H1 (cell line): ENCODE measurements around the gene RAB22A. TPM values are rescaled to one million over a fixed set of nuclear protein-coding genes. Genes with fewer than 3 reads are reported as not detected.

Experiments used
- CTCF ChIA-PET: fragments of 300-600 bp; sonication (Branson Sonifier 250); formaldehyde crosslinking; loops from one replicate; lab custom pipeline; 2021; ENCODE audit not compliant: partially characterized antibody; lab: Charles Lee
- POLR2A ChIA-PET: fragments of 300-600 bp; sonication (Branson Sonifier 250); formaldehyde crosslinking; loops from one replicate; lab custom pipeline; 2021; ENCODE audit warnings: inconsistent platforms; ENCODE audit not compliant: partially characterized antibody; lab: Charles Lee
- DNase-seq, 2 experiments: peaks; one replicate each; pipeline versions ENCODE4 v3.0.0 to v3.0.0-alpha.2; 2010 to 2022; ENCODE audit warnings: low spot score in 2 of 2, low read depth in 1 of 2, mixed read lengths in 1 of 2
- FAIRE-seq: peaks from 2 replicates; lab custom pipeline; 2011; peaks lifted over from hg19 to GRCh38; lab: Jason Lieb, UNC
- H2AFZ ChIP-seq: 2 replicates; pipeline ENCODE4 v1.8.1; 2012; ENCODE audit warnings: low read length, inconsistent platforms
- H2AK5ac ChIP-seq: 2 replicates; pipeline ENCODE4 v1.6.1; 2013; ENCODE audit warnings: low read depth, low read length
- H2BK120ac ChIP-seq: replicated peaks from 2 replicates; pipeline ENCODE3; 2013; ENCODE audit warnings: low read depth, low read length, inconsistent platforms
- H2BK12ac ChIP-seq: 2 replicates; pipeline ENCODE4 v1.6.1; 2013; ENCODE audit warnings: low read depth, low read length
- H2BK15ac ChIP-seq: 2 replicates; pipeline ENCODE4 v1.6.1; 2013; ENCODE audit warnings: low read length
- H2BK20ac ChIP-seq: 2 replicates; pipeline ENCODE4 v1.6.1; 2013; ENCODE audit warnings: low read length
- H2BK5ac ChIP-seq: 2 replicates; pipeline ENCODE4 v1.6.1; 2013; ENCODE audit warnings: low read depth, low read length
- H3K14ac ChIP-seq: 2 replicates; pipeline ENCODE4 v1.6.1; 2013; ENCODE audit warnings: inconsistent platforms; ENCODE audit not compliant: insufficient read length
- H3K18ac ChIP-seq: 2 replicates; pipeline ENCODE4 v1.6.1; 2013; ENCODE audit warnings: low read length; ENCODE audit errors: extremely low read depth
- H3K23ac ChIP-seq: 2 replicates; pipeline ENCODE4 v1.6.1; 2013; ENCODE audit warnings: inconsistent platforms; ENCODE audit not compliant: insufficient read length
- H3K23me2 ChIP-seq: 2 replicates; pipeline ENCODE4 v1.6.1; 2013; ENCODE audit warnings: low read depth, low read length
- H3K27ac ChIP-seq: 2 replicates; pipeline ENCODE4 v1.6.1; 2011; ENCODE audit warnings: low read depth, low read length, inconsistent platforms
- H3K27me3 ChIP-seq, 4 experiments: replicated peaks in 1 of 4; 1 replicate in 1 of 4; 2 replicates in 3 of 4; pipeline versions ENCODE4 v1.6.1 to v1.8.1; 2011 to 2013; ENCODE audit warnings: low read length in 3 of 4, mild to moderate bottlenecking in 3 of 4, inconsistent platforms in 2 of 4, mixed read lengths in 2 of 4, moderate library complexity in 1 of 4; ENCODE audit not compliant: control insufficient read depth in 3 of 4, insufficient read depth in 3 of 4; ENCODE audit errors: extremely low read depth in 1 of 4
- H3K36me3 ChIP-seq, 4 experiments: 2 replicates each; pipeline versions ENCODE4 v1.6.1 to v1.8.1; 2011 to 2013; ENCODE audit warnings: mild to moderate bottlenecking in 4 of 4, low read length in 3 of 4, moderate library complexity in 2 of 4, control low read depth in 1 of 4, inconsistent platforms in 1 of 4; ENCODE audit not compliant: insufficient read depth in 4 of 4, control insufficient read depth in 2 of 4
- H3K4ac ChIP-seq: replicated peaks from 2 replicates; pipeline ENCODE3; 2013; ENCODE audit warnings: low read length, low read depth, mixed read lengths, inconsistent platforms; ENCODE audit not compliant: insufficient read length
- H3K4me1 ChIP-seq, 4 experiments: replicated peaks in 1 of 4; 1 replicate in 1 of 4; 2 replicates in 3 of 4; pipeline versions ENCODE4 v1.6.1 to v1.8.1; 2011 to 2013; ENCODE audit warnings: low read length in 3 of 4, inconsistent platforms in 2 of 4, mixed read lengths in 1 of 4; ENCODE audit not compliant: insufficient read depth in 4 of 4, control insufficient read depth in 3 of 4
- H3K4me2 ChIP-seq, 2 experiments: 2 replicates each; pipeline versions ENCODE4 v1.6.1 to v1.8.1; 2011 to 2013; ENCODE audit warnings: low read depth in 2 of 2, low read length in 2 of 2, control low read depth in 1 of 2, inconsistent platforms in 1 of 2, mild to moderate bottlenecking in 1 of 2; ENCODE audit not compliant: insufficient read depth in 1 of 2
- H3K4me3 ChIP-seq, 4 experiments: fragments of 200-600, 300-600 bp in 1 of 4; sonication (generic), shearing (Covaris generic), sonication (Bioruptor Twin) in 1 of 4; 2 replicates each; pipeline versions ENCODE4 v1.5.1 to v1.8.1; 2011 to 2016; ENCODE audit warnings: low read length in 4 of 4, low read depth in 3 of 4, control low read depth in 2 of 4, inconsistent platforms in 2 of 4, mild to moderate bottlenecking in 2 of 4, mixed read lengths in 1 of 4, moderate library complexity in 1 of 4; ENCODE audit not compliant: insufficient read depth in 2 of 4; ENCODE audit errors: extremely low read depth in 1 of 4
- H3K56ac ChIP-seq: replicated peaks from 2 replicates; pipeline ENCODE3; 2013; ENCODE audit warnings: low read depth, mild to moderate bottlenecking, mixed read lengths, low read length, inconsistent platforms; ENCODE audit not compliant: insufficient read length
- H3K79me1 ChIP-seq: 2 replicates; pipeline ENCODE4 v1.6.1; 2013; ENCODE audit warnings: low read depth, low read length, control low read depth
- H3K79me2 ChIP-seq, 2 experiments: 2 replicates each; pipeline versions ENCODE4 v1.6.1 to v1.8.1; 2012 to 2013; ENCODE audit warnings: low read length in 2 of 2, mild to moderate bottlenecking in 2 of 2, inconsistent platforms in 1 of 2; ENCODE audit not compliant: insufficient read depth in 2 of 2, control insufficient read depth in 1 of 2
- H3K9ac ChIP-seq, 4 experiments: replicated peaks in 1 of 4; 1 replicate in 1 of 4; 2 replicates in 3 of 4; pipeline versions ENCODE4 v1.6.1 to v1.8.1; 2011 to 2013; ENCODE audit warnings: low read depth in 3 of 4, low read length in 3 of 4, control low read depth in 2 of 4, mild to moderate bottlenecking in 2 of 4, moderate library complexity in 2 of 4, inconsistent platforms in 1 of 4; ENCODE audit errors: extremely low read depth in 1 of 4
- H3K9me3 ChIP-seq, 2 experiments: 2 replicates each; pipeline versions ENCODE4 v1.6.1 to v1.8.1; 2012 to 2013; ENCODE audit warnings: mild to moderate bottlenecking in 2 of 2, moderate library complexity in 2 of 2, control low read depth in 1 of 2, inconsistent platforms in 1 of 2, low read depth in 1 of 2, low read length in 1 of 2, mixed read lengths in 1 of 2; ENCODE audit not compliant: insufficient read depth in 2 of 2
- H4K20me1 ChIP-seq, 2 experiments: replicated peaks in 1 of 2; 2 replicates each; pipeline versions ENCODE3 to v1.8.1; 2011 to 2013; ENCODE audit warnings: inconsistent platforms in 2 of 2, low read length in 2 of 2, mild to moderate bottlenecking in 1 of 2; ENCODE audit not compliant: insufficient read depth in 2 of 2, control insufficient read depth in 1 of 2
- H4K5ac ChIP-seq: 2 replicates; pipeline ENCODE4 v1.6.1; 2013; ENCODE audit warnings: low read length, low read depth, mixed read lengths, inconsistent platforms; ENCODE audit not compliant: insufficient read length
- H4K8ac ChIP-seq: 2 replicates; pipeline ENCODE4 v1.8.0; 2013; ENCODE audit warnings: mild to moderate bottlenecking, moderate library complexity, low read length, inconsistent platforms; ENCODE audit not compliant: insufficient read depth; ENCODE audit errors: extremely low read depth
- H4K91ac ChIP-seq: replicated peaks from 2 replicates; pipeline ENCODE3; 2013; ENCODE audit warnings: low read length, mixed read lengths, inconsistent platforms; ENCODE audit not compliant: insufficient read length
- BRCA1 ChIP-seq: IDR thresholded peaks from 2 replicates; pipeline ENCODE4 v1.6.1; 2012; ENCODE audit warnings: low read depth, low read length, improper control_type of control experiment
- CEBPB ChIP-seq: IDR thresholded peaks from 2 replicates; pipeline ENCODE4 v1.6.1; 2012; ENCODE audit warnings: low read depth, low read length
- EP300 ChIP-seq, 2 experiments: IDR thresholded peaks; 1 replicate in 1 of 2; 2 replicates in 1 of 2; pipeline ENCODE4 v1.6.1; 2011 to 2012; ENCODE audit warnings: low read depth in 2 of 2, low read length in 2 of 2, mild to moderate bottlenecking in 2 of 2, borderline replicate concordance in 1 of 2, inconsistent platforms in 1 of 2, moderate library complexity in 1 of 2
- POLR2A ChIP-seq, 2 experiments: IDR thresholded peaks; 1 replicate in 1 of 2; 2 replicates in 1 of 2; pipeline ENCODE4 v1.6.1; 2011; ENCODE audit warnings: low read depth in 2 of 2, low read length in 2 of 2, mild to moderate bottlenecking in 2 of 2; ENCODE audit errors: control extremely low read depth in 1 of 2
- RXRA ChIP-seq: IDR thresholded peaks from 2 replicates; pipeline ENCODE4 v1.6.1; 2011; ENCODE audit warnings: low read depth, mild to moderate bottlenecking, low read length, moderate library complexity; ENCODE audit not compliant: insufficient read depth
- SP2 ChIP-seq: IDR thresholded peaks from 2 replicates; pipeline ENCODE4 v1.6.1; 2012; ENCODE audit warnings: mild to moderate bottlenecking, low read length, inconsistent platforms
- ZNF274 ChIP-seq: IDR thresholded peaks from 2 replicates; pipeline ENCODE4 v1.7.0; 2012; ENCODE audit warnings: low read length, borderline replicate concordance; ENCODE audit errors: extremely low read depth
- WGBS, 2 experiments: shearing (Covaris generic) in 1 of 2; methylation state at CpG; one replicate each; pipeline versions ENCODE4 v1.1.6 to v1.1.7; 2013 to 2015; ENCODE audit warnings: low lambda C conversion rate in 2 of 2, mixed read lengths in 2 of 2, inconsistent platforms in 1 of 2, low coverage in 1 of 2, missing lambda C conversion rate in 1 of 2; ENCODE audit not compliant: insufficient replicate concordance in 2 of 2, insufficient coverage in 1 of 2, insufficient read length in 1 of 2; ENCODE audit errors: extremely low coverage in 1 of 2, missing lambda C conversion rate in 1 of 2; 5-methylcytosine and 5-hydroxymethylcytosine counted together
- polyA plus RNA-seq, 7 experiments: library from polyadenylated mRNA; depleted of rRNA in 3 of 7; stranded (reverse) in 5 of 7; unstranded in 2 of 7; fragments of >200 nt in 5 of 7; fragments of 200-250 nt in 2 of 7; gene quantifications; 1 replicate in 5 of 7; 2 replicates in 1 of 7; 4 replicates in 1 of 7; pipeline versions ENCODE4 v1.2.1 to v1.2.3, GENCODE V29; 2011 to 2013; ENCODE audit warnings: missing spikeins in 2 of 7, mixed read lengths in 2 of 7
- total RNA-seq: library from RNA; stranded (reverse); fragmentation: NEBNext Ultra II Directional; extraction: Animal tissue kit (Norgen Biotek cat#: 25700); gene quantifications from 2 replicates; pipeline ENCODE4 v1.2.1, GENCODE V29; 2021
- TF ChIP-seq, protein P1 (sequence below): IDR thresholded peaks from 2 replicates; pipeline ENCODE4 v1.6.1; 2012; ENCODE audit warnings: inconsistent platforms
- TF ChIP-seq, protein P2 (sequence below): IDR thresholded peaks from 2 replicates; pipeline ENCODE4 v1.6.1; 2012; ENCODE audit warnings: inconsistent platforms

RAB22A gene
- total and polyA plus RNA-seq, 2 of the 8 experiments (the other 6 are each of a cell fraction or from before 2014, with no cell fraction given), result 3.1 to 6.6 TPM

DNA sequence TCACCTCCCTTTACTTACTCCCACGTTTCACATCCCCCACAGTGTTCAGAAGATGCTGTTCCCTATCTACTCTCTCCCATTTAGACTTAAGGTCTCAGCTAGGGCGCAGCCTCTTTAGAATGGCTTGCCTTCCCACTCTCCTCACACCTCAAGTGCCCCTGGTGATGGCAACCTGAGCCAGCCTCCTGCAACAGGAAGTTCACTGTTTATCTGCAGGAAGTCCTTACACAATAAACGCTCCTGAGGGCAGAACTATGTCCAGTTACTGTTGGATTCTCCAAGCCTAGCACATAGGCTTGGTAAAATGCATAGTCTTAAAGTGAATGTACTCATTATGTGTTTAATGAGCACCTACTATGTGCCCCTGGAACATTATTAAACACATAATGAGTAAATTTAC is 21.9 kb upstream of the RAB22A start:
- Histone ChIP-seq H2BK5ac (no peak overlapping the region), H4K8ac (no peak overlapping the region), H3K23me2 (no peaks in the 10 kb centered on the region), H3K36me3 (peaks cover 0 to 5% (median 0%) of the 10 kb centered on the region in 4 experiments; a peak in 1 of 8 replicates), H3K4me2 (no peak overlapping the region), H3K4me1 (no peaks in the 10 kb centered on the region), H3K27me3 (no peaks in the 10 kb centered on the region), H2BK12ac (no peak overlapping the region), H3K4ac (no peak overlapping the region), H4K20me1 (peaks cover 0 to 6% of the 10 kb centered on the region in 2 experiments), H2AK5ac (no peak overlapping the region), H3K4me3 (no peak overlapping the region), H3K27ac (no peak overlapping the region), H2BK15ac (no peak overlapping the region), H3K14ac (no peak overlapping the region), H3K56ac (no peak overlapping the region), H2BK120ac (no peak overlapping the region), H2BK20ac (no peak overlapping the region), H2AFZ (no peak overlapping the region), H3K79me2 (peaks cover 0 to 11% of the 10 kb centered on the region in 2 experiments; a peak in 1 of 4 replicates), H3K79me1 (no peaks in the 10 kb centered on the region), H3K9me3 (no peaks in the 10 kb centered on the region), H3K9ac (no peak overlapping the region), H3K23ac (no peak overlapping the region), H3K18ac (no peak overlapping the region), H4K5ac (no peak overlapping the region), H4K91ac (no peak overlapping the region)
- no peak for FAIRE-seq
- CTCF ChIA-PET, result interaction anchor here (1.1 kb wide), 1 partner anchor 10 kb away, joined by 3 read pairs; no protein-coding TSS in a partner anchor
- TF ChIP-seq ZNF274 (no peak), CEBPB (no peak), RXRA (no peak), EP300 (IDR thresholded peaks at IDR 0.05; ENCODE audit: borderline replicate concordance in 1 of 2, low read depth in 2 of 2, low read length in 2 of 2) (no peak), POLR2A (IDR thresholded peaks at IDR 0.05; ENCODE audit: control extremely low read depth in 1 of 2, low read depth in 2 of 2, low read length in 2 of 2) (no peak), SP2 (no peak), BRCA1 (no peak)
- TF ChIP-seq, protein P1, sequence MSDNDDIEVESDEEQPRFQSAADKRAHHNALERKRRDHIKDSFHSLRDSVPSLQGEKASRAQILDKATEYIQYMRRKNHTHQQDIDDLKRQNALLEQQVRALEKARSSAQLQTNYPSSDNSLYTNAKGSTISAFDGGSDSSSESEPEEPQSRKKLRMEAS, result no peak
- TF ChIP-seq, protein P2, sequence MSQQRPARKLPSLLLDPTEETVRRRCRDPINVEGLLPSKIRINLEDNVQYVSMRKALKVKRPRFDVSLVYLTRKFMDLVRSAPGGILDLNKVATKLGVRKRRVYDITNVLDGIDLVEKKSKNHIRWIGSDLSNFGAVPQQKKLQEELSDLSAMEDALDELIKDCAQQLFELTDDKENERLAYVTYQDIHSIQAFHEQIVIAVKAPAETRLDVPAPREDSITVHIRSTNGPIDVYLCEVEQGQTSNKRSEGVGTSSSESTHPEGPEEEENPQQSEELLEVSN, result no peak
- DNase-seq, result no peak
- WGBS, 2 experiments, result 72% methylated on average over 3 of the region's 3 CpGs; no CpG with 5 or more reads in 1 of the 2 experiments
- POLR2A ChIA-PET, result no interaction called here
